GM12892 (cell line): Measurements from ENCODE around the gene PNLIPRP3.

Experiments
- POLR2A ChIP-seq: IDR thresholded peaks from 2 replicates; pipeline ENCODE4 v1.6.1; 2011; ENCODE audit warnings: low read depth, low read length, control low read depth
- POLR2AphosphoS5 ChIP-seq: IDR thresholded peaks from 2 replicates; pipeline ENCODE4 v1.6.1; 2011; ENCODE audit warnings: low read depth, low read length, control low read depth

DNA sequence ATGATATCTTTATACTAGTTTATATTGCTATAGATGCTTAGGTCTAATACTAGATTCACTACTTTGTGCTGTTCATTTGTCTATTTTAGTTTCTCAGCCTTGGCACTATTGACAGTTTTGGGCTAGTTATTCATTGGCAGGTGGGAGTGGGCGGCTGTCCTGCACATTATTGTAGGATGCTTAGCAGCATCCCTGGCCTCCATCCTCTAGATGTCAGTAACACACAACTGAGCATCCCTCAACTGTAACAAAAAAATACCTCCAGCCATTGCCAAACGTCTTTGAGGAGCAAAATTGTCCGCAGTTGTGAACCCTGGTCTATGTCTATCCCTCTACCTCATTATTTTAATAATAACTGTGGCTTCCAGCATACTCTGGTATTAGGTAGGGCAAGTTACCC, 83.7 kb downstream of the PNLIPRP3 start:
- no peak for TF ChIP-seq POLR2AphosphoS5
- no peak for TF ChIP-seq POLR2A
